H9 (cell line): ENCODE measurements around the gene MME. TPM values are rescaled to one million over a fixed set of nuclear protein-coding genes. Genes with fewer than 3 reads are reported as not detected.

Experiments used
- DNase-seq: peaks from one replicate; pipeline ENCODE4 v3.0.0-alpha.2; 2017
- H2AFZ ChIP-seq: one replicate; pipeline ENCODE4 v1.6.1; 2013; ENCODE audit warnings: mild to moderate bottlenecking, low read length, control low read depth, moderate library complexity
- H2AK5ac ChIP-seq: 2 replicates; pipeline ENCODE4 v1.6.1; 2013; ENCODE audit warnings: low read length, control low read depth, mixed read lengths; ENCODE audit not compliant: insufficient read length
- H2BK120ac ChIP-seq: one replicate; pipeline ENCODE4 v1.6.1; 2013; ENCODE audit warnings: low read depth, mild to moderate bottlenecking, low read length, control low read depth, inconsistent platforms; ENCODE audit not compliant: poor library complexity, severe bottlenecking
- H2BK12ac ChIP-seq: 2 replicates; pipeline ENCODE4 v1.6.1; 2013; ENCODE audit warnings: low read length, control low read depth, mixed read lengths, low read depth; ENCODE audit not compliant: insufficient read length
- H2BK15ac ChIP-seq: 2 replicates; pipeline ENCODE4 v1.6.1; 2013; ENCODE audit warnings: low read depth, low read length, control low read depth
- H2BK20ac ChIP-seq: one replicate; pipeline ENCODE4 v1.6.1; 2013; ENCODE audit warnings: low read depth, mild to moderate bottlenecking, low read length, control low read depth, inconsistent platforms; ENCODE audit not compliant: poor library complexity, severe bottlenecking
- H2BK5ac ChIP-seq: 2 replicates; pipeline ENCODE4 v1.6.1; 2013; ENCODE audit warnings: low read length, control low read depth, mixed read lengths; ENCODE audit not compliant: insufficient read length
- H3K14ac ChIP-seq: 2 replicates; pipeline ENCODE4 v1.6.1; 2013; ENCODE audit warnings: low read length, control low read depth; ENCODE audit not compliant: insufficient read depth
- H3K18ac ChIP-seq: 2 replicates; pipeline ENCODE4 v1.6.1; 2013; ENCODE audit warnings: low read depth, mild to moderate bottlenecking, mixed read lengths, low read length, control low read depth; ENCODE audit not compliant: insufficient read length
- H3K23ac ChIP-seq: 2 replicates; pipeline ENCODE4 v1.6.1; 2013; ENCODE audit warnings: low read length, control low read depth, mixed read lengths, low read depth; ENCODE audit not compliant: insufficient read length
- H3K23me2 ChIP-seq: 2 replicates; pipeline ENCODE4 v1.6.1; 2013; ENCODE audit warnings: low read depth, mild to moderate bottlenecking, mixed read lengths, low read length, control low read depth; ENCODE audit not compliant: insufficient read length, poor library complexity, severe bottlenecking
- H3K27ac ChIP-seq: 2 replicates; pipeline ENCODE4 v1.5.1; 2013; ENCODE audit warnings: low read length, control low read depth, mixed read lengths, low read depth; ENCODE audit not compliant: insufficient read length
- H3K27me3 ChIP-seq: 2 replicates; pipeline ENCODE4 v1.6.1; 2013; ENCODE audit warnings: low read length, control low read depth, inconsistent platforms; ENCODE audit not compliant: insufficient read depth
- H3K4ac ChIP-seq: 2 replicates; pipeline ENCODE4 v1.6.1; 2013; ENCODE audit warnings: low read depth, mild to moderate bottlenecking, control low read depth, inconsistent platforms, low read length, moderate library complexity
- H3K4me1 ChIP-seq: 2 replicates; pipeline ENCODE4 v1.6.1; 2013; ENCODE audit warnings: low read length, control low read depth, inconsistent platforms; ENCODE audit not compliant: insufficient read depth
- H3K4me2 ChIP-seq: 2 replicates; pipeline ENCODE4 v1.6.1; 2013; ENCODE audit warnings: low read length, control low read depth, mixed read lengths; ENCODE audit not compliant: insufficient read length, insufficient read depth
- H3K56ac ChIP-seq: 2 replicates; pipeline ENCODE4 v1.6.1; 2013; ENCODE audit warnings: low read depth, mild to moderate bottlenecking, mixed read lengths, low read length, control low read depth; ENCODE audit not compliant: insufficient read length
- H3K79me1 ChIP-seq: 2 replicates; pipeline ENCODE4 v1.6.1; 2013; ENCODE audit warnings: low read depth, mild to moderate bottlenecking, moderate library complexity, low read length, control low read depth, inconsistent platforms; ENCODE audit not compliant: insufficient read depth, poor library complexity, severe bottlenecking
- H3K79me2 ChIP-seq: 2 replicates; pipeline ENCODE4 v1.6.1; 2013; ENCODE audit warnings: low read length, control low read depth, inconsistent platforms; ENCODE audit not compliant: insufficient read depth
- H3K9ac ChIP-seq: 2 replicates; pipeline ENCODE4 v1.6.1; 2013; ENCODE audit warnings: low read length, control low read depth, mixed read lengths; ENCODE audit not compliant: insufficient read length; ENCODE audit errors: extremely low read depth
- H3K9me3 ChIP-seq: one replicate; pipeline ENCODE4 v1.6.1; 2013; ENCODE audit warnings: low read depth, low read length, inconsistent platforms; ENCODE audit not compliant: control insufficient read depth
- H3T11ph ChIP-seq: one replicate; pipeline ENCODE4 v1.6.1; 2013; ENCODE audit warnings: mild to moderate bottlenecking, low read length, control low read depth, inconsistent platforms
- H4K20me1 ChIP-seq: one replicate; pipeline ENCODE4 v1.6.1; 2013; ENCODE audit not compliant: control insufficient read depth, insufficient read length, insufficient read depth
- H4K5ac ChIP-seq: 2 replicates; pipeline ENCODE4 v1.6.1; 2013; ENCODE audit warnings: low read depth, mild to moderate bottlenecking, mixed read lengths, low read length, control low read depth; ENCODE audit not compliant: insufficient read length
- H4K8ac ChIP-seq: replicated peaks from 2 replicates; pipeline ENCODE4 v1.6.1; 2013; ENCODE audit warnings: low read length, control low read depth, mixed read lengths, low read depth; ENCODE audit not compliant: insufficient read length
- H4K91ac ChIP-seq: 2 replicates; pipeline ENCODE4 v1.6.1; 2013; ENCODE audit warnings: low read depth, mild to moderate bottlenecking, moderate library complexity, mixed read lengths, low read length, control low read depth; ENCODE audit not compliant: insufficient read length
- H3K27ac Mint-ChIP-seq, 3 experiments: 2 replicates in 2 of 3; 3 replicates in 1 of 3; pipeline ENCODE4 v1.8.0; 2020 to 2021; ENCODE audit warnings: mixed read lengths in 3 of 3, mild to moderate bottlenecking in 1 of 3, moderate library complexity in 1 of 3
- H3K27me3 Mint-ChIP-seq: 2 replicates; pipeline ENCODE4 v1.8.0; 2021; ENCODE audit warnings: low read depth, mild to moderate bottlenecking, moderate library complexity, mixed read lengths
- H3K36me3 Mint-ChIP-seq, 3 experiments: 2 replicates in 2 of 3; 3 replicates in 1 of 3; pipeline ENCODE4 v1.8.0; 2020 to 2021; ENCODE audit warnings: low read depth in 3 of 3, mixed read lengths in 3 of 3; ENCODE audit not compliant: insufficient read depth in 1 of 3
- H3K4me1 Mint-ChIP-seq, 2 experiments: 2 replicates each; pipeline ENCODE4 v1.8.0; 2020; ENCODE audit warnings: mixed read lengths in 2 of 2
- H3K4me3 Mint-ChIP-seq, 2 experiments: 2 replicates in 1 of 2; 3 replicates in 1 of 2; pipeline ENCODE4 v1.8.0; 2020 to 2021; ENCODE audit warnings: mild to moderate bottlenecking in 2 of 2, mixed read lengths in 2 of 2, moderate library complexity in 1 of 2
- H3K9me3 Mint-ChIP-seq, 2 experiments: 2 replicates in 1 of 2; 3 replicates in 1 of 2; pipeline ENCODE4 v1.8.0; 2020; ENCODE audit warnings: mild to moderate bottlenecking in 2 of 2, mixed read lengths in 2 of 2, moderate library complexity in 1 of 2
- WGBS: extraction: QIAGEN DNeasy Blood & Tissue Kit; methylation state at CpG from one replicate; pipeline ENCODE4 v1.1.7; 2013; ENCODE audit warnings: missing lambda C conversion rate, low lambda C conversion rate, mixed read lengths; ENCODE audit not compliant: insufficient read length; ENCODE audit errors: extremely low coverage; 5-methylcytosine and 5-hydroxymethylcytosine counted together
- total RNA-seq: library from RNA; stranded (reverse); gene quantifications from 2 replicates; pipeline ENCODE4 v1.2.1, GENCODE V29; 2021
- TF ChIP-seq, protein P1 (sequence below): fragments of 200-600 bp; sonication (generic); conservative IDR thresholded peaks from 3 replicates; pipeline ENCODE4 v1.8.0; 2021; ENCODE audit warnings: antibody characterized with exemption, mild to moderate bottlenecking

Gene MME
- total RNA-seq, 1 experiment from 2014 or later: 16.4 TPM

DNA sequence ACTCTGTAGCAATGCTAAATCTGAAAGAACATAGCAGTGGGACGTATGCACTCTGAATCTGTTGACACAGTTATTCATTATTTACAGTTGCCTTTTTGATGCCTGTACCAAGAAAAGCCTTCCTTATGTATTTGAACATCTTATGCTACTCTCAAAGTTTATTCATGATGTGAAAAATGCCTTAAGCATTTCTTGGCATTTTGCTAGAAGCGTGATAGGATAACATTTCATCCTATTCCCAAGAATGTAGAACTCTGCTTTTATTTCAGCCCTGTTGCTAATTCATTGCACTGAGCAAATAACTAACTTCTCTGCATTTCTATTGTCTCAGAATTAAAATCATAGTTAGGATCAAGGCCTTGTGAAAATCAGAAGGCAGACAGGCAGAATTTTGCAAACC is 107.9 kb downstream of the MME start:
- Histone ChIP-seq H4K91ac (no peak overlapping the region), H3K27ac (no peak overlapping the region), H2BK15ac (no peak overlapping the region), H3K14ac (no peak overlapping the region), H2BK5ac (no peak overlapping the region), H3K4me1 (no peaks in the 10 kb centered on the region; the same call in 1 of the 2 replicates), H3K79me2 (no peaks in the 10 kb centered on the region), H3T11ph (no peak overlapping the region), H3K23ac (no peak overlapping the region), H2AFZ (no peak overlapping the region), H2BK120ac (no peak overlapping the region), H3K56ac (no peak overlapping the region), H3K9ac (no peak overlapping the region), H3K27me3 (no peaks in the 10 kb centered on the region), H2AK5ac (no peak overlapping the region), H3K18ac (no peak overlapping the region), H2BK20ac (no peak overlapping the region), H4K8ac (no peak overlapping the region), H4K20me1 (no peaks in the 10 kb centered on the region), H3K4ac (no peak overlapping the region), H4K5ac (no peak overlapping the region), H3K23me2 (no peaks in the 10 kb centered on the region), H2BK12ac (no peak overlapping the region), H3K4me2 (no peak overlapping the region), H3K9me3 (no peaks in the 10 kb centered on the region), H3K79me1 (no peaks in the 10 kb centered on the region)
- Mint-ChIP-seq H3K9me3 (no peaks in the 10 kb centered on the region), H3K36me3 (no peaks in the 10 kb centered on the region), H3K4me1 (peaks cover 11% of the 10 kb centered on the region in 2 experiments), H3K27me3 (no peaks in the 10 kb centered on the region), H3K4me3 (no peak overlapping the region), H3K27ac (peak overlapping the region in 1 of 3 experiments; percentile 59; a peak in 1 of 7 replicates)
- no peak for DNase-seq
- TF ChIP-seq, protein P1, sequence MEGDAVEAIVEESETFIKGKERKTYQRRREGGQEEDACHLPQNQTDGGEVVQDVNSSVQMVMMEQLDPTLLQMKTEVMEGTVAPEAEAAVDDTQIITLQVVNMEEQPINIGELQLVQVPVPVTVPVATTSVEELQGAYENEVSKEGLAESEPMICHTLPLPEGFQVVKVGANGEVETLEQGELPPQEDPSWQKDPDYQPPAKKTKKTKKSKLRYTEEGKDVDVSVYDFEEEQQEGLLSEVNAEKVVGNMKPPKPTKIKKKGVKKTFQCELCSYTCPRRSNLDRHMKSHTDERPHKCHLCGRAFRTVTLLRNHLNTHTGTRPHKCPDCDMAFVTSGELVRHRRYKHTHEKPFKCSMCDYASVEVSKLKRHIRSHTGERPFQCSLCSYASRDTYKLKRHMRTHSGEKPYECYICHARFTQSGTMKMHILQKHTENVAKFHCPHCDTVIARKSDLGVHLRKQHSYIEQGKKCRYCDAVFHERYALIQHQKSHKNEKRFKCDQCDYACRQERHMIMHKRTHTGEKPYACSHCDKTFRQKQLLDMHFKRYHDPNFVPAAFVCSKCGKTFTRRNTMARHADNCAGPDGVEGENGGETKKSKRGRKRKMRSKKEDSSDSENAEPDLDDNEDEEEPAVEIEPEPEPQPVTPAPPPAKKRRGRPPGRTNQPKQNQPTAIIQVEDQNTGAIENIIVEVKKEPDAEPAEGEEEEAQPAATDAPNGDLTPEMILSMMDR: no peak
- no CpG with 5 or more reads among the region's 2 CpGs for WGBS
